Hepatocyte (in vitro differentiated cells): ENCODE data around the gene SNED1. TPM values are rescaled to one million over a fixed set of nuclear protein-coding genes. Genes with fewer than 3 reads are reported as not detected.

ENCODE experiments used
- DNase-seq: peaks from one replicate; pipeline ENCODE4 v3.0.0-alpha.2; 2016; ENCODE audit warnings: low spot score
- H2AFZ ChIP-seq: fragments of 200-600 bp; sonication (generic); 2 replicates; pipeline ENCODE4 v1.6.0; 2016; ENCODE audit warnings: antibody characterized with exemption, mild to moderate bottlenecking
- H3K27ac ChIP-seq: fragments of 200-600 bp; sonication (generic); 2 replicates; pipeline ENCODE4 v1.5.1; 2016; ENCODE audit warnings: mild to moderate bottlenecking
- H3K27me3 ChIP-seq: fragments of 200-600 bp; sonication (generic); 2 replicates; pipeline ENCODE4 v1.6.1; 2016
- H3K36me3 ChIP-seq: fragments of 200-600 bp; sonication (generic); replicated peaks from 2 replicates; pipeline ENCODE4 v1.5.1; 2016; ENCODE audit warnings: low read depth; ENCODE audit not compliant: insufficient read depth
- H3K4me1 ChIP-seq: fragments of 200-600 bp; sonication (generic); 2 replicates; pipeline ENCODE4 v1.5.1; 2016; ENCODE audit warnings: mild to moderate bottlenecking, moderate library complexity; ENCODE audit not compliant: insufficient read depth
- H3K4me2 ChIP-seq: fragments of 200-600 bp; sonication (generic); 2 replicates; pipeline ENCODE4 v1.6.0; 2016
- H3K4me3 ChIP-seq: fragments of 200-600 bp; sonication (generic); 2 replicates; pipeline ENCODE4 v1.5.1; 2016; ENCODE audit warnings: mild to moderate bottlenecking
- H3K79me2 ChIP-seq: fragments of 200-600 bp; sonication (generic); 2 replicates; pipeline ENCODE4 v1.6.0; 2017; ENCODE audit warnings: mild to moderate bottlenecking
- H3K9me2 ChIP-seq: fragments of 200-600 bp; sonication (generic); replicated peaks from 2 replicates; pipeline ENCODE4 v1.6.0; 2017; ENCODE audit warnings: mild to moderate bottlenecking; ENCODE audit not compliant: insufficient read depth
- H3K9me3 ChIP-seq: fragments of 200-600 bp; sonication (generic); 2 replicates; pipeline ENCODE4 v1.5.1; 2016; ENCODE audit warnings: low read depth, mild to moderate bottlenecking
- H4K20me1 ChIP-seq: fragments of 200-600 bp; sonication (generic); 2 replicates; pipeline ENCODE4 v1.6.0; 2016; ENCODE audit warnings: mild to moderate bottlenecking; ENCODE audit not compliant: insufficient read depth, poor library complexity, severe bottlenecking
- CTCF ChIP-seq: fragments of 200-600 bp; sonication (generic); IDR thresholded peaks from 2 replicates; pipeline ENCODE4 v1.5.1; 2016; ENCODE audit warnings: antibody characterized with exemption, mild to moderate bottlenecking; ENCODE audit not compliant: poor library complexity
- EZH2 ChIP-seq: fragments of 200-600 bp; sonication (generic); IDR thresholded peaks from 2 replicates; pipeline ENCODE4 v1.6.1; 2016; ENCODE audit warnings: antibody characterized with exemption, mild to moderate bottlenecking, borderline replicate concordance
- EZH2phosphoT487 ChIP-seq: fragments of 200-600 bp; sonication (generic); IDR thresholded peaks from one replicate; pipeline ENCODE4 v1.6.1; 2018; ENCODE audit warnings: antibody characterized with exemption, mild to moderate bottlenecking, low read depth, moderate library complexity; ENCODE audit not compliant: unreplicated experiment, severe bottlenecking
- WGBS: methylation state at CpG from one replicate; pipeline ENCODE4 v1.1.6; 2016; ENCODE audit warnings: low lambda C conversion rate; ENCODE audit errors: missing lambda C conversion rate; 5-methylcytosine and 5-hydroxymethylcytosine counted together
- polyA plus RNA-seq: library from polyadenylated mRNA; unstranded; fragments of >200 nt; fragmentation: Nextera tagmentation; extraction: Ambion mirVana; gene quantifications from 2 replicates; pipeline ENCODE4 v1.2.1, GENCODE V29; 2016
- total RNA-seq: library from RNA; depleted of rRNA; stranded (reverse); fragments of >200 nt; gene quantifications from 2 replicates; pipeline ENCODE4 v1.2.3, GENCODE V29; 2014

SNED1 gene
- total and polyA plus RNA-seq, 2 experiments from 2014 or later, result 4.6 to 6.5 TPM

- H3K36me3 ChIP-seq, result no peaks in the 10 kb centered on the region
- peak overlapping the region; percentile 89 for H3K27ac ChIP-seq
- H3K9me2 ChIP-seq, result no peaks in the 10 kb centered on the region
- no peaks in the 10 kb centered on the region for H3K79me2 ChIP-seq
- peaks cover 35% of the 10 kb centered on the region for H3K4me1 ChIP-seq
- no peak overlapping the region for H3K4me2 ChIP-seq
- no peaks in the 10 kb centered on the region for H4K20me1 ChIP-seq
- H3K9me3 ChIP-seq, result no peaks in the 10 kb centered on the region
- no peak overlapping the region for H3K4me3 ChIP-seq
- DNase-seq, result no peak
- no peaks in the 10 kb centered on the region for H3K27me3 ChIP-seq
- 93% methylated on average over 27 of the region's 33 CpGs for WGBS
- TF ChIP-seq EZH2 (no peak), EZH2phosphoT487 (no peak), CTCF (no peak)
- no peak overlapping the region for H2AFZ ChIP-seq
These were observed 35.2 kb upstream of the SNED1 start for GRCh38 chr2:240963065-240963867.

- TF ChIP-seq CTCF (no peak), EZH2 (no peak), EZH2phosphoT487 (no peak)
- Histone ChIP-seq H2AFZ (no peak overlapping the region), H3K27me3 (no peaks in the 10 kb centered on the region), H3K4me3 (no peak overlapping the region), H4K20me1 (no peaks in the 10 kb centered on the region), H3K79me2 (no peaks in the 10 kb centered on the region), H3K9me2 (no peaks in the 10 kb centered on the region), H3K4me2 (no peak overlapping the region), H3K9me3 (no peaks in the 10 kb centered on the region), H3K36me3 (no peaks in the 10 kb centered on the region), H3K4me1 (peaks cover 35% of the 10 kb centered on the region), H3K27ac (no peak overlapping the region)
- 92% methylated on average over 17 of the region's 20 CpGs for WGBS
- no peak for DNase-seq
These were observed 34.3 kb upstream of the SNED1 start for GRCh38 chr2:240963868-240964703.

GRCh38 chr2:240964704-240965295, 33.6 kb upstream of the SNED1 start:
- no peak for DNase-seq

More at GRCh38 chr2:240964704-240965295, 33.6 kb upstream of the SNED1 start:
- H3K9me3 ChIP-seq, result no peaks in the 10 kb centered on the region
- no peak overlapping the region for H2AFZ ChIP-seq
- 96% methylated on average over 15 of the region's 15 CpGs for WGBS
- no peak overlapping the region for H3K4me2 ChIP-seq
- H3K27ac ChIP-seq, result no peak overlapping the region
- H3K79me2 ChIP-seq, result no peaks in the 10 kb centered on the region
- H4K20me1 ChIP-seq, result no peaks in the 10 kb centered on the region
- no peak for TF ChIP-seq EZH2phosphoT487
- no peak for TF ChIP-seq CTCF
- TF ChIP-seq EZH2, result no peak
- no peaks in the 10 kb centered on the region for H3K27me3 ChIP-seq
- no peaks in the 10 kb centered on the region for H3K36me3 ChIP-seq
- H3K9me2 ChIP-seq, result no peaks in the 10 kb centered on the region
- peaks cover 30% of the 10 kb centered on the region for H3K4me1 ChIP-seq
- no peak overlapping the region for H3K4me3 ChIP-seq
